Measurements from ENCODE around the gene GMDS. TPM values are rescaled to one million over a fixed set of nuclear protein-coding genes. Genes with fewer than 3 reads are reported as not detected.

Gene GMDS
- total RNA-seq, 1 donor from 2014 or later: 19.9 TPM

GRCh38 chr6:2259574-2259973, 14.2 kb upstream of the GMDS start:
- no peaks in the 10 kb centered on the region for H3K9me3 ChIP-seq

DNA sequence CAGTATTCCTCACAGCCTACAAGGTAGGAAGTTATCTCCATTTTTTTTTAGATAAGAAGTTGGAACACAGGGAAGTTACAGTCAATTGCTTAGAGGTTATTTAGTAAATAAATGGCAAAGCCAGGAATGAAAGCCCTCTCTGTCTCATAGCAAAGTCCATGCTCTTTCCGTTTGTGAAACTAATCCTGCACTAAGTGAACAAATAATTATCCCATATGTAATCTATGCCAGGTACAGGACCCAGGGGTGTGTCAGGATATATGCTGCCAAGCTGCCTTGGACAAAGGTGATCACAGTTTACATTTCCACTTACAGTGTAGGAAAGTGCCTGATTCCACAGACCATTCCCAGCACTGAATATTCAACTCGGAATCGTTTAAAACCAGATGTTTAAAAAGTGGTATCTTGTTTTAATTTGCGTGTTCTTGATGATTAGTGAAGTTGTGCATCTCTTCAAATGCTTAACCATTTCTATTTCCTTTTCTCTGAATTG, 13.6 kb upstream of the GMDS start:
- TF ChIP-seq, protein P1, sequence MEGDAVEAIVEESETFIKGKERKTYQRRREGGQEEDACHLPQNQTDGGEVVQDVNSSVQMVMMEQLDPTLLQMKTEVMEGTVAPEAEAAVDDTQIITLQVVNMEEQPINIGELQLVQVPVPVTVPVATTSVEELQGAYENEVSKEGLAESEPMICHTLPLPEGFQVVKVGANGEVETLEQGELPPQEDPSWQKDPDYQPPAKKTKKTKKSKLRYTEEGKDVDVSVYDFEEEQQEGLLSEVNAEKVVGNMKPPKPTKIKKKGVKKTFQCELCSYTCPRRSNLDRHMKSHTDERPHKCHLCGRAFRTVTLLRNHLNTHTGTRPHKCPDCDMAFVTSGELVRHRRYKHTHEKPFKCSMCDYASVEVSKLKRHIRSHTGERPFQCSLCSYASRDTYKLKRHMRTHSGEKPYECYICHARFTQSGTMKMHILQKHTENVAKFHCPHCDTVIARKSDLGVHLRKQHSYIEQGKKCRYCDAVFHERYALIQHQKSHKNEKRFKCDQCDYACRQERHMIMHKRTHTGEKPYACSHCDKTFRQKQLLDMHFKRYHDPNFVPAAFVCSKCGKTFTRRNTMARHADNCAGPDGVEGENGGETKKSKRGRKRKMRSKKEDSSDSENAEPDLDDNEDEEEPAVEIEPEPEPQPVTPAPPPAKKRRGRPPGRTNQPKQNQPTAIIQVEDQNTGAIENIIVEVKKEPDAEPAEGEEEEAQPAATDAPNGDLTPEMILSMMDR (IDR thresholded peaks at IDR 0.05): no peak
- no peak overlapping the region for H3K27ac ChIP-seq
- H3K4me3 ChIP-seq: no peak overlapping the region
- intact Hi-C loops (cut with DNase I): no loop called here
- no peaks in the 10 kb centered on the region for H3K4me1 ChIP-seq
- peaks cover 11 to 12% of the 10 kb centered on the region in 2 donors for H3K36me3 ChIP-seq
- DNase-seq (ENCODE audit: low spot score in 2 of 2): no peak
- no peaks in the 10 kb centered on the region for H3K27me3 ChIP-seq
- no peaks in the 10 kb centered on the region for H3K9me3 ChIP-seq

More at GRCh38 chr6:2259574-2259973, 14.2 kb upstream of the GMDS start:
- H3K27ac ChIP-seq: no peak overlapping the region
- DNase-seq (ENCODE audit: low spot score in 2 of 2): no peak
- H3K36me3 ChIP-seq: peaks cover 10 to 14% of the 10 kb centered on the region in 2 donors
- H3K27me3 ChIP-seq: no peaks in the 10 kb centered on the region
- TF ChIP-seq, protein P1 (IDR thresholded peaks at IDR 0.05): no peak
- H3K4me3 ChIP-seq: no peak overlapping the region
- intact Hi-C loops (cut with DNase I): no loop called here
- no peaks in the 10 kb centered on the region for H3K4me1 ChIP-seq

DNA sequence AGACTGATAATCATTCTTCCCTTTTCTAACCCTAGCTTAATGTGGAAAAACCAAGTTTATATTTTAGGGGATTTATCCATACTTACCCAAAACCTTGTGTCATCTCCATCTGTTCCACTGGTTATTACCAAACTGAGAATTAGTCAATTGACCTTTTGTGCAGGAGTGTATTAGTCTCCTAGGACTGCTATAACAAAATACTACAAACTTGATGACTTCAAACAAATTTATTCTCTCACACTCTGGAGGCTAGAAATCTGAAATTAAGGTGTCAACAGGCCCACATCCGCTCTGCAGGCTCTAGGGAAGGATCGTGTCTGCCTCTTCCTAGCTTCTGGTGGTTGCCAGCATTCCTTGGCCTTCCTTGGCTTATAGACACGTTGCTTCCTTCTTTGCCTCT, 12.7 kb upstream of the GMDS start:
- no peak for DNase-seq (ENCODE audit: low spot score in 2 of 2)
- H3K27me3 ChIP-seq: no peaks in the 10 kb centered on the region
- TF ChIP-seq, protein P1 (IDR thresholded peaks at IDR 0.05): no peak
- H3K36me3 ChIP-seq: peaks cover 11 to 19% of the 10 kb centered on the region in 2 donors
- intact Hi-C loops (cut with DNase I): no loop called here
- no peak overlapping the region for H3K27ac ChIP-seq
- H3K4me1 ChIP-seq: no peaks in the 10 kb centered on the region
- H3K9me3 ChIP-seq: no peaks in the 10 kb centered on the region
- no peak overlapping the region for H3K4me3 ChIP-seq

- TF ChIP-seq, protein P1 (IDR thresholded peaks at IDR 0.05): no peak
Observed at GRCh38 chr6:2257363-2257762, 12.0 kb upstream of the GMDS start.

GRCh38 chr6:2254747-2255146, 9.3 kb upstream of the GMDS start:
- DNase-seq (ENCODE audit: low spot score in 2 of 2): no peak
- H3K4me3 ChIP-seq: no peak overlapping the region
- no peak overlapping the region for H3K27ac ChIP-seq
- TF ChIP-seq, protein P1 (IDR thresholded peaks at IDR 0.05): no peak
- no peaks in the 10 kb centered on the region for H3K27me3 ChIP-seq
- peaks cover 15 to 26% of the 10 kb centered on the region in 2 donors for H3K36me3 ChIP-seq
- H3K4me1 ChIP-seq: no peaks in the 10 kb centered on the region
- no peaks in the 10 kb centered on the region for H3K9me3 ChIP-seq
- intact Hi-C loops (cut with DNase I): no loop called here

More at GRCh38 chr6:2257363-2257762, 12.0 kb upstream of the GMDS start:
- Histone ChIP-seq H3K27ac (no peak overlapping the region), H3K4me1 (no peaks in the 10 kb centered on the region), H3K9me3 (no peaks in the 10 kb centered on the region), H3K36me3 (peaks cover 14 to 21% of the 10 kb centered on the region in 2 donors), H3K4me3 (no peak overlapping the region), H3K27me3 (no peaks in the 10 kb centered on the region)
- intact Hi-C loops (cut with DNase I): no loop called here
- no peak for DNase-seq (ENCODE audit: low spot score in 2 of 2)

DNA sequence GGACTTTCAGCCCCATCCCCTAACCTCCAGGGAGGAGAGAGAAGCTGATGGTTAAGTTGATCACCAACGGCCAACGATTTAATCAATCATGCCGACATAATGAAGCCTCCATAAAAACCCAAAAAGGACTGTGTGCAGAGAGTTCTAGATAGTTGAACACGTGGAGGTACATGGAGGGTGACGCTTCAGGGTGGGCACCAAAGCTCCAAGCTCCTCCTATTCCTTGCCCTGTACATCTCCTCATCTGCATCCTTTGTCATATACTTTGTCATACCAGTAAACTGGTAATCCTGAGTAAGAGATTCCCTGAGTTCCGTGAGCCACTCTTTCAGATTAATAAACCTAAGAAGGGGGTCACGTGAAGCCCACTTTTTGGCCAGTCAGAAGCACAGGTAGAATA, 3.7 kb upstream of the GMDS start:
- no peaks in the 10 kb centered on the region for H3K27me3 ChIP-seq
- no peak overlapping the region for H3K4me3 ChIP-seq
- H3K36me3 ChIP-seq: peaks cover 4 to 16% of the 10 kb centered on the region in 2 donors
- no peaks in the 10 kb centered on the region for H3K9me3 ChIP-seq
- DNase-seq (ENCODE audit: low spot score in 2 of 2): no peak
- TF ChIP-seq, protein P1 (IDR thresholded peaks at IDR 0.05): no peak
- intact Hi-C loops (cut with DNase I): no loop called here
- peaks cover 0 to 5% of the 10 kb centered on the region in 2 donors for H3K4me1 ChIP-seq
- H3K27ac ChIP-seq: no peak overlapping the region
